Neural progenitor cell (in vitro differentiated cells): Measurements from ENCODE around the gene TMEM95.

Experiments
- CTCF ChIP-seq: fragments of 200-600 bp; sonication (generic); IDR thresholded peaks from 2 replicates; pipeline ENCODE4 v1.5.1; 2017; ENCODE audit warnings: antibody characterized with exemption, mild to moderate bottlenecking
- EZH2 ChIP-seq: fragments of 200-600 bp; sonication (generic); IDR thresholded peaks from 2 replicates; pipeline ENCODE4 v1.6.1; 2017; ENCODE audit warnings: antibody characterized with exemption, mild to moderate bottlenecking, moderate library complexity
- EZH2phosphoT487 ChIP-seq: fragments of 200-600 bp; sonication (generic); IDR thresholded peaks from 2 replicates; pipeline ENCODE4 v1.6.1; 2017; ENCODE audit warnings: antibody characterized with exemption

GRCh38 chr17:7326186-7326585 is 28.8 kb upstream of the TMEM95 start:
- TF ChIP-seq CTCF (no peak), EZH2 (no peak), EZH2phosphoT487 (no peak)
